SK-N-MC (cell line): ENCODE measurements around the gene NLRC4.

Source experiments
- EZH2 ChIP-seq: fragments of 200-600 bp; sonication (generic); IDR thresholded peaks from one replicate; pipeline ENCODE4 v1.6.1; 2017; ENCODE audit warnings: antibody characterized with exemption
- FOXP2 ChIP-seq: optimal IDR thresholded peaks from 2 replicates; pipeline ENCODE3; 2011; ENCODE audit warnings: mild to moderate bottlenecking, moderate library complexity; ENCODE audit not compliant: insufficient read depth; ENCODE audit errors: extremely low read length, control extremely low read depth
- POLR2AphosphoS5 ChIP-seq: IDR thresholded peaks from 2 replicates; pipeline ENCODE4 v1.6.1; 2012; ENCODE audit warnings: mild to moderate bottlenecking, low read depth, low read length, borderline replicate concordance

- TF ChIP-seq POLR2AphosphoS5 (no peak), EZH2 (no peak), FOXP2 (no peak)
These were observed 16.4 kb downstream of the NLRC4 start for GRCh38 chr2:32248299-32248698.
